Fibroblast of mammary gland (primary cell): ENCODE data around the gene MED27.

ENCODE experiments used
- DNase-seq: peaks from one replicate; pipeline ENCODE4 v3.0.0-alpha.2; 2010; ENCODE audit warnings: low read depth
- H3K4me3 ChIP-seq: 2 replicates; pipeline ENCODE4 v1.5.1; 2011; ENCODE audit warnings: low read depth, mild to moderate bottlenecking, low read length, moderate library complexity; ENCODE audit not compliant: control insufficient read depth
- TF ChIP-seq, protein P1 (sequence below): conservative IDR thresholded peaks from 2 replicates; pipeline ENCODE4 v1.5.1; 2011; ENCODE audit warnings: low read depth, low read length, inconsistent platforms; ENCODE audit not compliant: control insufficient read depth, insufficient read depth

MED27 gene

DNA sequence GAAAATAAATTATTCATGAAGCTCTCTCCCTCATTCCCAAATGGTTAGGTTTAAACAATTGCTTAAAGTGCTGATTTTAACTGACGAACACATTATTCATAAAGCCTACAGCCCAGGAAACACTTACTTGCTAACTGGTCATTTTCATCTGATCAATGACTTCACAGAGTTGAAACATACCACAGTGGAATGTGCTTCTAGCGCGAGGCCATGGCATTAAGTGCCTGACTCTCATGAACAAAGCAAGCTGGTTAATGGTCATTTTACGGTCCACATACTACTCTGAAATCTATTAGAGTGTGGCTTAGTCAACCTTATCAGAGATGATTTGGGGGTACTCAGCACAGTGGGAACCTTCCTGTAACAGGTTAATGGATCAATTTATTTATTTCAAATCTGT is 114.6 kb downstream of the MED27 start:
- DNase-seq, result no peak
- no peak overlapping the region for H3K4me3 ChIP-seq
- TF ChIP-seq, protein P1, sequence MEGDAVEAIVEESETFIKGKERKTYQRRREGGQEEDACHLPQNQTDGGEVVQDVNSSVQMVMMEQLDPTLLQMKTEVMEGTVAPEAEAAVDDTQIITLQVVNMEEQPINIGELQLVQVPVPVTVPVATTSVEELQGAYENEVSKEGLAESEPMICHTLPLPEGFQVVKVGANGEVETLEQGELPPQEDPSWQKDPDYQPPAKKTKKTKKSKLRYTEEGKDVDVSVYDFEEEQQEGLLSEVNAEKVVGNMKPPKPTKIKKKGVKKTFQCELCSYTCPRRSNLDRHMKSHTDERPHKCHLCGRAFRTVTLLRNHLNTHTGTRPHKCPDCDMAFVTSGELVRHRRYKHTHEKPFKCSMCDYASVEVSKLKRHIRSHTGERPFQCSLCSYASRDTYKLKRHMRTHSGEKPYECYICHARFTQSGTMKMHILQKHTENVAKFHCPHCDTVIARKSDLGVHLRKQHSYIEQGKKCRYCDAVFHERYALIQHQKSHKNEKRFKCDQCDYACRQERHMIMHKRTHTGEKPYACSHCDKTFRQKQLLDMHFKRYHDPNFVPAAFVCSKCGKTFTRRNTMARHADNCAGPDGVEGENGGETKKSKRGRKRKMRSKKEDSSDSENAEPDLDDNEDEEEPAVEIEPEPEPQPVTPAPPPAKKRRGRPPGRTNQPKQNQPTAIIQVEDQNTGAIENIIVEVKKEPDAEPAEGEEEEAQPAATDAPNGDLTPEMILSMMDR, result no peak

- no peak for DNase-seq
- no peak overlapping the region for H3K4me3 ChIP-seq
- TF ChIP-seq, protein P1, result no peak
Observed at GRCh38 chr9:131963072-131964030, 116.3 kb downstream of the MED27 start.

DNA sequence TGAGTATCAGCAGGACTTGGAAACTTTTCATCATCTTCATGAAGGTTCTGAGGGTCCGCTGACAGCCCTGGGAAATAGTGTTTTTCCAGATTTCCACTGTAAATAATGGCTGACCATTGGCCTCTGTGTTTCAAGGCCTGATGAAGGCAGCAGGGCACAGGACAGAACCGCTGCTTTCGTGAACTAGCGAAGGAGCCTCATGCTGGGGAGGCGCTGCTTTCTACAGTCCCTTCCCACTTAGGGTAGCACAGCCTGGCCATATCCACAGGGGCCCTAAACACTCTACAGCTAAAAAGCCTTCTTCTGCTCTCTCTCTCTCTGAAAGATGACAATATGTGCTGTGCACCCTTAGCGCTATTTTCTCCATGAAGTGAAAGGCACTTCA is 118.2 kb downstream of the MED27 start:
- TF ChIP-seq, protein P1, result no peak
- no peak overlapping the region for H3K4me3 ChIP-seq
- DNase-seq, result no peak

DNA sequence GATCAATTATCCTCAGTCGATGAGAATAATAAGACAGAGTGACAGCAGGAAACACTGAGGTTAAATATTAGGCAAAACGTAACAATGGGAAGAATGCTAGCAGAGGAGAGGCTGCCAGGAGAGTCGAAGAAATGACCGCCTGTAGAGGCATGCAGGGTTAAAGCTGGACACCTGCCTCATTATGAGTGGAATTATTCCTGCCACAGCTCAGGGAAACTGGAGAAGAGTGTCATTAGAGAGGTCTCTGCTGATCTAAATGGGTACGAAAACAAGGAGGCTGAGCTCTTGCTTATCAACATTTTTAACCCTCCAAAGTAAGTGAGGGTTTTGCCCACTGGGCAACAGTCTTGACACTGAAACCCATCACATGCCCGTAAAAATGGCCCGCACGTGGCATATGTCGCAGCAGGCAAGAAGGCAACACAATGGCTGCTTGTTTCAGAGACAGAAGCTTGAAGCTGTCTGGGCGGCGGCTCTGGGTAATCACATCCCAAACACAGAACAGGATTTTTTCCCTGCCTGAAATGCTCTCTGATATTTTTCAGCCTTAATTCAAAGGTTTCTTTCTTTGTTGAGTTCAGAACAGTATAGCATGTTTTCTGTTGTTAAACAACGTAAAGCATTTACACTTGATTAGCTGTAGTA is 118.7 kb downstream of the MED27 start:
- DNase-seq, result no peak
- no peak overlapping the region for H3K4me3 ChIP-seq
- TF ChIP-seq, protein P1, result no peak

- DNase-seq, result peak; percentile 39
Observed at GRCh38 chr9:131960311-131960710, 119.4 kb downstream of the MED27 start.

GRCh38 chr9:131959887-131960286 is 119.8 kb downstream of the MED27 start:
- TF ChIP-seq, protein P1, result no peak
- DNase-seq, result no peak
- no peak overlapping the region for H3K4me3 ChIP-seq

More at GRCh38 chr9:131960311-131960710, 119.4 kb downstream of the MED27 start:
- no peak overlapping the region for H3K4me3 ChIP-seq
- TF ChIP-seq, protein P1, result no peak
